Mucosa of rectum (tissue), 2 donors: ENCODE data around the gene ANGPTL3.

Experiments used
- H3K27ac ChIP-seq, 2 donors: one replicate each; pipeline ENCODE4 v1.7.0; 2013; ENCODE audit warnings: inconsistent platforms in 2 of 2, low read depth in 2 of 2, low read length in 2 of 2
- H3K27me3 ChIP-seq, 2 donors: one replicate each; pipeline ENCODE4 v1.7.0; 2013; ENCODE audit warnings: low read length in 2 of 2; ENCODE audit not compliant: control insufficient read depth in 2 of 2, insufficient read depth in 2 of 2
- H3K36me3 ChIP-seq, 2 donors: one replicate each; pipeline ENCODE4 v1.7.0; 2013; ENCODE audit warnings: low read length in 2 of 2; ENCODE audit not compliant: control insufficient read depth in 2 of 2, insufficient read depth in 2 of 2
- H3K4me1 ChIP-seq, 2 donors: one replicate each; pipeline ENCODE4 v1.7.0; 2013; ENCODE audit warnings: low read length in 2 of 2, mild to moderate bottlenecking in 1 of 2; ENCODE audit not compliant: control insufficient read depth in 2 of 2, insufficient read depth in 2 of 2
- H3K4me3 ChIP-seq, 2 donors: one replicate each; pipeline ENCODE4 v1.7.0; 2013; ENCODE audit warnings: low read length in 2 of 2
- H3K9ac ChIP-seq, 2 donors: one replicate each; pipeline ENCODE4 v1.7.0; 2013; ENCODE audit warnings: low read length in 2 of 2, low read depth in 1 of 2, mild to moderate bottlenecking in 1 of 2
- H3K9me3 ChIP-seq, 2 donors: one replicate each; pipeline ENCODE4 v1.7.0; 2013; ENCODE audit warnings: low read length in 2 of 2; ENCODE audit not compliant: control insufficient read depth in 2 of 2
- donor health status: healthy.
- donor health status: Normal muscosa, but diverticular disease.

The ANGPTL3 gene

GRCh38 chr1:62613890-62614289 lies 16.6 kb downstream of the ANGPTL3 start:
- no peaks in the 10 kb centered on the region for H3K9me3 ChIP-seq
- H3K36me3 ChIP-seq = peaks cover 0 to 2% of the 10 kb centered on the region in 2 donors
- no peak overlapping the region for H3K27ac ChIP-seq
- H3K27me3 ChIP-seq = no peaks in the 10 kb centered on the region
- H3K9ac ChIP-seq = no peak overlapping the region
- no peaks in the 10 kb centered on the region for H3K4me1 ChIP-seq
- no peak overlapping the region for H3K4me3 ChIP-seq

GRCh38 chr1:62621907-62622306 lies 24.6 kb downstream of the ANGPTL3 start:
- no peaks in the 10 kb centered on the region for H3K4me1 ChIP-seq
- H3K27me3 ChIP-seq = no peaks in the 10 kb centered on the region
- no peak overlapping the region for H3K27ac ChIP-seq
- no peaks in the 10 kb centered on the region for H3K9me3 ChIP-seq
- H3K9ac ChIP-seq = no peak overlapping the region
- peaks cover 6 to 13% of the 10 kb centered on the region in 2 donors for H3K36me3 ChIP-seq
- H3K4me3 ChIP-seq = no peak overlapping the region

- Histone ChIP-seq H3K4me1 (no peaks in the 10 kb centered on the region), H3K9ac (no peak overlapping the region), H3K27ac (no peak overlapping the region), H3K36me3 (peaks cover 20% of the 10 kb centered on the region in 2 donors), H3K27me3 (no peaks in the 10 kb centered on the region), H3K4me3 (no peak overlapping the region), H3K9me3 (no peaks in the 10 kb centered on the region)
Observed at GRCh38 chr1:62625415-62625814, 28.1 kb downstream of the ANGPTL3 start.

- Histone ChIP-seq H3K36me3 (peaks cover 31 to 32% of the 10 kb centered on the region in 2 donors), H3K9ac (no peak overlapping the region)
Observed at GRCh38 chr1:62628506-62628905, 31.2 kb downstream of the ANGPTL3 start.

GRCh38 chr1:62637392-62638105 lies 40.2 kb downstream of the ANGPTL3 start:
- Histone ChIP-seq H3K27ac (no peak overlapping the region), H3K27me3 (no peaks in the 10 kb centered on the region), H3K9me3 (no peaks in the 10 kb centered on the region), H3K36me3 (peaks cover 12 to 20% of the 10 kb centered on the region in 2 donors), H3K9ac (no peak overlapping the region), H3K4me3 (no peak overlapping the region), H3K4me1 (no peaks in the 10 kb centered on the region)

More at GRCh38 chr1:62628506-62628905, 31.2 kb downstream of the ANGPTL3 start:
- no peak overlapping the region for H3K27ac ChIP-seq
- H3K4me3 ChIP-seq = no peak overlapping the region
- no peaks in the 10 kb centered on the region for H3K9me3 ChIP-seq
- H3K4me1 ChIP-seq = no peaks in the 10 kb centered on the region
- H3K27me3 ChIP-seq = no peaks in the 10 kb centered on the region

GRCh38 chr1:62643283-62643682 lies 46.0 kb downstream of the ANGPTL3 start:
- no peak overlapping the region for H3K27ac ChIP-seq
- H3K27me3 ChIP-seq = no peaks in the 10 kb centered on the region
- H3K4me3 ChIP-seq = no peak overlapping the region
- no peaks in the 10 kb centered on the region for H3K4me1 ChIP-seq
- H3K36me3 ChIP-seq = peaks cover 12 to 30% of the 10 kb centered on the region in 2 donors
- H3K9me3 ChIP-seq = no peaks in the 10 kb centered on the region
- no peak overlapping the region for H3K9ac ChIP-seq

- Histone ChIP-seq H3K27ac (no peak overlapping the region), H3K9ac (no peak overlapping the region), H3K36me3 (peaks cover 0 to 7% of the 10 kb centered on the region in 2 donors), H3K4me3 (no peak overlapping the region), H3K4me1 (peaks cover 0 to 9% of the 10 kb centered on the region in 2 donors), H3K9me3 (no peaks in the 10 kb centered on the region), H3K27me3 (no peaks in the 10 kb centered on the region)
Observed at GRCh38 chr1:62652387-62652786, 55.1 kb downstream of the ANGPTL3 start.

- no peak overlapping the region for H3K9ac ChIP-seq
- H3K36me3 ChIP-seq = no peaks in the 10 kb centered on the region
- H3K27me3 ChIP-seq = no peaks in the 10 kb centered on the region
- no peak overlapping the region for H3K27ac ChIP-seq
- no peak overlapping the region for H3K4me3 ChIP-seq
- H3K4me1 ChIP-seq = peaks cover 0 to 9% of the 10 kb centered on the region in 2 donors
- no peaks in the 10 kb centered on the region for H3K9me3 ChIP-seq
Observed at GRCh38 chr1:62654744-62655143, 57.4 kb downstream of the ANGPTL3 start.
